Measurements from ENCODE around the gene BANP. TPM values are rescaled to one million over a fixed set of nuclear protein-coding genes. Genes with fewer than 3 reads are reported as not detected.

BANP gene
- polyA plus RNA-seq, 1 of the 3 experiments (the other 2 are of a cell fraction): 16.8 TPM

GRCh38 chr16:88034770-88035169 is 83.5 kb downstream of the BANP start:
- TF ChIP-seq RCOR1 (IDR thresholded peaks at IDR 0.05; ENCODE audit: low read length): no peak
- TF ChIP-seq FOXJ3 (CRISPR knock-in tag; IDR thresholded peaks at IDR 0.05): no peak
- no peak for TF ChIP-seq USF2 (IDR thresholded peaks at IDR 0.05; ENCODE audit: borderline replicate concordance, low read depth, low read length)
- TF ChIP-seq JUND (IDR thresholded peaks at IDR 0.05): no peak
- TF ChIP-seq TAF1 (IDR thresholded peaks at IDR 0.05; ENCODE audit: borderline replicate concordance, low read depth, low read length): no peak
- TF ChIP-seq RXRA (IDR thresholded peaks at IDR 0.05; ENCODE audit: borderline replicate concordance, low read depth): no peak
- TF ChIP-seq PBX3 (IDR thresholded peaks at IDR 0.05): no peak
- no peak for TF ChIP-seq CTCF (IDR thresholded peaks at IDR 0.05)
- no peak for TF ChIP-seq FOSL2 (IDR thresholded peaks at IDR 0.05; ENCODE audit: borderline replicate concordance, low read depth)
- no peak for TF ChIP-seq RFX5 (IDR thresholded peaks at IDR 0.05; ENCODE audit: low read length)
- no peak for TF ChIP-seq MEF2A (IDR thresholded peaks at IDR 0.05; ENCODE audit: borderline replicate concordance, low read depth)
- no peak for TF ChIP-seq TCF12 (IDR thresholded peaks at IDR 0.05)
- ChIA-PET CTCF (no interaction called here), POLR2A (no interaction called here)
- no peak overlapping the region for H2AFZ ChIP-seq (ENCODE audit: low read depth)
- H3K27me3 ChIP-seq (ENCODE audit: insufficient read depth): no peaks in the 10 kb centered on the region
- H3K4me3 ChIP-seq (ENCODE audit: low read depth in 2 of 2, low read length in 1 of 2): no peak overlapping the region
- H3K79me2 ChIP-seq (ENCODE audit: insufficient read depth): no peaks in the 10 kb centered on the region
- H3K9me2 ChIP-seq: no peaks in the 10 kb centered on the region
- H3K4me2 ChIP-seq: no peak overlapping the region
- DNase-seq: no peak
- H3K4me1 ChIP-seq (ENCODE audit: control insufficient read depth in 1 of 2, insufficient read depth in 2 of 2, low read depth in 1 of 2, low read length in 1 of 2): peaks cover 0 to 3% of the 10 kb centered on the region in 2 experiments; a peak in 1 of 4 replicates
- H3K36me3 ChIP-seq (replicated peaks in 1 of 2; ENCODE audit: control insufficient read depth in 1 of 2, insufficient read depth in 2 of 2, low read length in 1 of 2): peaks cover 0 to 7% of the 10 kb centered on the region in 2 experiments
- 92% methylated on average over 7 of the region's 7 CpGs for WGBS (ENCODE audit: low lambda C conversion rate)
- no peaks in the 10 kb centered on the region for H3K9me3 ChIP-seq
- H3K27ac ChIP-seq (ENCODE audit: low read depth in 2 of 2, low read length in 1 of 2): no peak overlapping the region
- no peaks in the 10 kb centered on the region for H3F3A ChIP-seq (replicated peaks; ENCODE audit: insufficient read depth)
- H4K20me1 ChIP-seq (ENCODE audit: insufficient read depth): no peaks in the 10 kb centered on the region
- H3K9ac ChIP-seq: no peak overlapping the region

DNA sequence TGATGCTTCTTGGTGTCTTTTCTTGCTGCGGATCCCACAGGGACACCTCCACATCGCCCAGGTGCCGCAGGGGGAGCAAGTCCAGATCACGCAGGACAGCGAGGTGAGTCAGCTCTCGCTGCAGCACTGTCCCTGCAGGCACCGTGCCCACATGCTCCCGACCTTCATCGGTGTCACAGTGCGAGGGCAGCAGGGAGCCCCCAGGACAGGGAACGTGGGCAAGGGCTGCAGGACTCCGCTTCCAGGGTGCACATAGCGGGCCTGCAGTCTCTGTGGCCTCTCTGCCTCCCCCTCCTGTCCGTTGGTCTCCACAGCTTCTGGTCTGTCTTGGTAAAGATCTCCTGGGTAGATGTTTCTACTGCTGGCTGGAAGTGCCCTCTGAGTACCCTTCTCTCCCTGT is 84.1 kb downstream of the BANP start:
- Histone ChIP-seq H3K36me3 (replicated peaks in 1 of 2; ENCODE audit: control insufficient read depth in 1 of 2, insufficient read depth in 2 of 2, low read length in 1 of 2) (peaks cover 0 to 7% of the 10 kb centered on the region in 2 experiments), H3K4me2 (no peak overlapping the region), H3K9me3 (no peaks in the 10 kb centered on the region), H4K20me1 (ENCODE audit: insufficient read depth) (no peaks in the 10 kb centered on the region), H3K4me1 (ENCODE audit: control insufficient read depth in 1 of 2, insufficient read depth in 2 of 2, low read depth in 1 of 2, low read length in 1 of 2) (peaks cover 0 to 3% of the 10 kb centered on the region in 2 experiments; a peak in 1 of 4 replicates), H3K79me2 (ENCODE audit: insufficient read depth) (no peaks in the 10 kb centered on the region), H3F3A (replicated peaks; ENCODE audit: insufficient read depth) (no peaks in the 10 kb centered on the region), H3K4me3 (ENCODE audit: low read depth in 2 of 2, low read length in 1 of 2) (no peak overlapping the region), H2AFZ (ENCODE audit: low read depth) (no peak overlapping the region), H3K9me2 (no peaks in the 10 kb centered on the region), H3K27me3 (ENCODE audit: insufficient read depth) (no peaks in the 10 kb centered on the region), H3K9ac (no peak overlapping the region), H3K27ac (ENCODE audit: low read depth in 2 of 2, low read length in 1 of 2) (no peak overlapping the region)
- CTCF ChIA-PET: no interaction called here
- 97% methylated on average over 10 of the region's 14 CpGs for WGBS (ENCODE audit: low lambda C conversion rate)
- no peak for DNase-seq
- POLR2A ChIA-PET: no interaction called here
- TF ChIP-seq SIN3A (IDR thresholded peaks at IDR 0.05; ENCODE audit: borderline replicate concordance, low read depth, low read length): no peak
- no peak for TF ChIP-seq CTCF (IDR thresholded peaks at IDR 0.05)
- no peak for TF ChIP-seq RFX5 (IDR thresholded peaks at IDR 0.05; ENCODE audit: low read length)
- TF ChIP-seq, protein P1, sequence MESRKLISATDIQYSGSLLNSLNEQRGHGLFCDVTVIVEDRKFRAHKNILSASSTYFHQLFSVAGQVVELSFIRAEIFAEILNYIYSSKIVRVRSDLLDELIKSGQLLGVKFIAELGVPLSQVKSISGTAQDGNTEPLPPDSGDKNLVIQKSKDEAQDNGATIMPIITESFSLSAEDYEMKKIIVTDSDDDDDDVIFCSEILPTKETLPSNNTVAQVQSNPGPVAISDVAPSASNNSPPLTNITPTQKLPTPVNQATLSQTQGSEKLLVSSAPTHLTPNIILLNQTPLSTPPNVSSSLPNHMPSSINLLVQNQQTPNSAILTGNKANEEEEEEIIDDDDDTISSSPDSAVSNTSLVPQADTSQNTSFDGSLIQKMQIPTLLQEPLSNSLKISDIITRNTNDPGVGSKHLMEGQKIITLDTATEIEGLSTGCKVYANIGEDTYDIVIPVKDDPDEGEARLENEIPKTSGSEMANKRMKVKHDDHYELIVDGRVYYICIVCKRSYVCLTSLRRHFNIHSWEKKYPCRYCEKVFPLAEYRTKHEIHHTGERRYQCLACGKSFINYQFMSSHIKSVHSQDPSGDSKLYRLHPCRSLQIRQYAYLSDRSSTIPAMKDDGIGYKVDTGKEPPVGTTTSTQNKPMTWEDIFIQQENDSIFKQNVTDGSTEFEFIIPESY (IDR thresholded peaks at IDR 0.05; ENCODE audit: borderline replicate concordance, low read depth): no peak
- TF ChIP-seq NRF1 (IDR thresholded peaks at IDR 0.05; ENCODE audit: low read depth, low read length): no peak
- TF ChIP-seq GABPA (IDR thresholded peaks at IDR 0.05; ENCODE audit: low read depth): no peak
